K562 (cell line): Measurements from ENCODE around the gene LILRA2. TPM values are rescaled to one million over a fixed set of nuclear protein-coding genes. Genes with fewer than 3 reads are reported as not detected.
"Not testable (repeated sequence)": the region's sequence is repeated elsewhere in the genome, so short reads cannot be mapped to it uniquely, and the experiment has no call there.

ENCODE experiments used
- ATAC-seq: fragments of 200-7000 bp; cut with Tn5 transposase; 3 replicates; pipeline ENCODE4 v1.9.1; 2020; ENCODE audit warnings: moderate library complexity
- BruUV-seq: library from RNA; stranded (reverse); fragments of 400-500 nt; replicated peaks from 2 replicates; lab custom pipeline; 2021; lab: Mats Ljungman, UMichigan
- CTCF ChIA-PET: fragments of 300-600 bp; formaldehyde crosslinking; extraction: SDS; loops from one replicate; lab custom pipeline; 2021; ENCODE audit warnings: low intra/inter-chr PET ratio; lab: Yijun Ruan, JAX
- POLR2A ChIA-PET: fragments of 300-600, 350-650 bp; sonication (Branson Sonifier 250); formaldehyde crosslinking; extraction: SDS; loops from one replicate; lab custom pipeline; 2021; ENCODE audit warnings: antibody characterized with exemption, inconsistent platforms; lab: Yijun Ruan, JAX
- DNase-seq, 4 experiments: peaks; one replicate each; pipeline versions ENCODE4 v3.0.0 to v3.0.0-alpha.2; 2011 to 2018; ENCODE audit warnings: low spot score in 3 of 4, mixed read lengths in 3 of 4; ENCODE audit errors: extremely low read depth in 1 of 4
- FAIRE-seq: peaks from 2 replicates; lab custom pipeline; 2011; peaks lifted over from hg19 to GRCh38; lab: Jason Lieb, UNC
- H2AFZ ChIP-seq: 2 replicates; pipeline ENCODE4 v1.6.0; 2011; ENCODE audit warnings: low read depth, low read length, control low read depth, inconsistent platforms
- H3K27ac ChIP-seq: fragments of 200-600 bp; 3 replicates; pipeline ENCODE4 v1.8.0; 2011; ENCODE audit warnings: low read depth, mild to moderate bottlenecking, control low read depth, inconsistent platforms, low read length, moderate library complexity, mixed read lengths; ENCODE audit errors: extremely low read depth
- H3K27me3 ChIP-seq, 2 experiments: fragments of 300-600 bp in 1 of 2; 2 replicates in 1 of 2; 3 replicates in 1 of 2; pipeline versions ENCODE4 v1.6.0 to v1.8.0; 2011; ENCODE audit warnings: inconsistent platforms in 2 of 2, low read length in 2 of 2, mild to moderate bottlenecking in 1 of 2, mixed read lengths in 1 of 2, moderate library complexity in 1 of 2; ENCODE audit not compliant: control insufficient read depth in 2 of 2, insufficient read depth in 2 of 2
- H3K36me3 ChIP-seq: fragments of 300-600 bp; 3 replicates; pipeline ENCODE4 v1.8.0; 2011; ENCODE audit warnings: mild to moderate bottlenecking, low read length, inconsistent platforms; ENCODE audit not compliant: control insufficient read depth, insufficient read depth
- H3K4me1 ChIP-seq, 2 experiments: fragments of 200-600 bp in 1 of 2; replicated peaks in 1 of 2; 2 replicates in 1 of 2; 3 replicates in 1 of 2; pipeline versions ENCODE4 v1.5.1 to v1.8.0; 2011; ENCODE audit warnings: inconsistent platforms in 2 of 2, low read length in 2 of 2, mild to moderate bottlenecking in 1 of 2, mixed read lengths in 1 of 2, moderate library complexity in 1 of 2; ENCODE audit not compliant: control insufficient read depth in 2 of 2, insufficient read depth in 2 of 2
- H3K4me2 ChIP-seq: 2 replicates; pipeline ENCODE4 v1.6.1; 2011; ENCODE audit warnings: low read length, control low read depth, inconsistent platforms, mixed read lengths; ENCODE audit not compliant: insufficient read depth
- H3K4me3 ChIP-seq: fragments of 200-600 bp; sonication (generic), shearing (Covaris generic); 2 replicates; pipeline ENCODE4 v1.5.1; 2016; ENCODE audit warnings: control low read depth, inconsistent platforms
- H3K79me2 ChIP-seq: fragments of 200-600 bp; 3 replicates; pipeline ENCODE4 v1.8.0; 2011; ENCODE audit warnings: low read length, inconsistent platforms; ENCODE audit not compliant: control insufficient read depth, insufficient read depth
- H3K9ac ChIP-seq, 2 experiments: 2 replicates each; pipeline versions ENCODE4 v1.6.0 to v1.6.1; 2011; ENCODE audit warnings: low read depth in 2 of 2, low read length in 2 of 2, control low read depth in 1 of 2, inconsistent platforms in 1 of 2, mild to moderate bottlenecking in 1 of 2, mixed read lengths in 1 of 2; ENCODE audit not compliant: insufficient read depth in 1 of 2
- H3K9me1 ChIP-seq: one replicate; pipeline ENCODE4 v1.6.0; 2011; ENCODE audit warnings: inconsistent platforms, mild to moderate bottlenecking, low read length, moderate library complexity; ENCODE audit not compliant: control insufficient read depth, insufficient read depth
- H3K9me3 ChIP-seq: replicated peaks from 2 replicates; pipeline ENCODE4 v1.5.1; 2011; ENCODE audit warnings: low read depth, low read length, inconsistent platforms; ENCODE audit not compliant: control insufficient read depth, insufficient read depth
- H4K20me1 ChIP-seq: replicated peaks from 2 replicates; pipeline ENCODE4 v1.6.1; 2011; ENCODE audit warnings: low read length, inconsistent platforms, mixed read lengths; ENCODE audit not compliant: control insufficient read depth, insufficient read depth
- ETV1 ChIP-seq: fragments of 450-650 bp; conservative IDR thresholded peaks from 2 replicates; pipeline ENCODE4 v1.6.1; 2016; ENCODE audit warnings: missing genetic modification characterization, control low read depth, low read depth, missing compliant biosample characterization
- MXI1 ChIP-seq: IDR thresholded peaks from 2 replicates; pipeline ENCODE4 v1.6.1; 2011; ENCODE audit warnings: low read depth, mild to moderate bottlenecking, improper control_type of control experiment, low read length
- ZBTB7A ChIP-seq: IDR thresholded peaks from 2 replicates; pipeline ENCODE4 v1.6.1; 2011; ENCODE audit warnings: low read depth, mild to moderate bottlenecking, low read length, moderate library complexity, borderline replicate concordance; ENCODE audit not compliant: control insufficient read depth
- WGBS: fragments of 100-300 bp; shearing (Covaris generic); methylation state at CpG from one replicate; pipeline ENCODE4 v1.1.6; 2016; ENCODE audit warnings: low coverage, mixed read lengths; ENCODE audit not compliant: insufficient coverage; ENCODE audit errors: missing lambda C conversion rate; 5-methylcytosine and 5-hydroxymethylcytosine counted together
- in situ Hi-C: fragments of 300-500 bp; cut with MboI; formaldehyde crosslinking; loops from 4 replicates; pipeline ENCODE4 v1.15.0; 2018; ENCODE audit warnings: inconsistent platforms, mixed read lengths
- intact Hi-C: fragments of 100-400 bp; cut with micrococcal nuclease; formaldehyde crosslinking; loops from 2 replicates; pipeline ENCODE4 v1.14.2; 2022
- polyA plus RNA-seq, 8 experiments: library from polyadenylated mRNA; depleted of rRNA in 4 of 8; stranded (reverse) in 5 of 8; unstranded in 3 of 8; fragments of >200 nt; fragmentation: Nextera tagmentation in 2 of 8; fragmentation: Illumina TruSeq in 1 of 8; extraction: Ambion mirVana in 2 of 8; extraction: Trizol in 1 of 8; gene quantifications; 2 replicates each; pipeline versions ENCODE4 v1.2.1 to v1.2.3, GENCODE V29; 2011 to 2014; ENCODE audit warnings: inconsistent platforms in 1 of 8, missing spikeins in 1 of 8
- total RNA-seq, 7 experiments: library from RNA; depleted of rRNA in 6 of 7; stranded (reverse); fragments of >200 nt in 6 of 7; fragmentation: Illumina TruSeq in 2 of 7; extraction: Trizol in 2 of 7; gene quantifications; 2 replicates each; pipeline versions ENCODE4 v1.2.1 to v1.2.3, GENCODE V29; 2011 to 2021; ENCODE audit warnings: low replicate concordance in 1 of 7
- TF ChIP-seq, protein P1 (sequence below): sonication (generic); formaldehyde crosslinking; IDR thresholded peaks from 2 replicates; pipeline ENCODE4 v1.8.0; 2022; ENCODE audit warnings: mild to moderate bottlenecking, missing genetic modification reagents
- TF ChIP-seq, protein P2 (sequence below): IDR thresholded peaks from 2 replicates; pipeline ENCODE4 v1.6.1; 2012; ENCODE audit warnings: low read depth, low read length, improper control_type of control experiment, borderline replicate concordance

LILRA2 gene
- total and polyA plus RNA-seq, 9 of the 15 experiments (the other 6 are each of a cell fraction or from before 2014, with no cell fraction given): 0.32 to 2.1 (median 0.96) TPM

DNA sequence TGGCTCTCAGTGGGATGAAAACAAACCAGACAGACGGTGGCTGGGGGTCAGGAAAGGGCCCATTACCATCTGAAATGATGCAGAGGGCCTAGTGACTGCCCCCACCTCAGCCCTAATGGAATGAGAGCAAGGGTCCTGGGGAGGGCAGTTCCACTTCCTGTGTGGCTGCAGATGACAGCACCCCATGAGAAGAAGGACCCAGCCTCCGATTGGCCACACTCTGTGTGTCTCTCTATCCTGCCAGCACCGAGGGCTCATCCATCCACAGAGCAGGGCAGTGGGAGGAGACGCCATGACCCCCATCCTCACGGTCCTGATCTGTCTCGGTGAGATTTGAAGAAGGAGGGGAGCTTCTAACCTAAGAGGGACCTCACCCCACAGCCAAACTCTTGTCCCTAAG lies 57.2 kb downstream of the LILRA2 start:
- FAIRE-seq: no peak
- ATAC-seq: no peak
- Histone ChIP-seq H2AFZ (no peak overlapping the region), H3K9me3 (no peaks in the 10 kb centered on the region), H4K20me1 (no peaks in the 10 kb centered on the region), H3K4me2 (no peak overlapping the region), H3K79me2 (no peaks in the 10 kb centered on the region), H3K4me1 (no peaks in the 10 kb centered on the region), H3K9me1 (no peaks in the 10 kb centered on the region), H3K9ac (no peak overlapping the region), H3K27ac (no peak overlapping the region), H3K27me3 (peaks cover 3 to 36% of the 10 kb centered on the region in 2 experiments; a peak in 3 of 5 replicates), H3K4me3 (no peak overlapping the region), H3K36me3 (no peaks in the 10 kb centered on the region)
- no peak for DNase-seq
- CTCF ChIA-PET: no interaction called here
- intact Hi-C loops: no loop called here
- no TSS peak for BruUV-seq
- in situ Hi-C loops: loop anchor here (5.0 kb wide), 1 partner anchor 348 kb away; the partner anchor contains the start of gene LILRB2
- POLR2A ChIA-PET: no interaction called here
- 0% methylated on average over 5 of the region's 6 CpGs for WGBS
- TF ChIP-seq, protein P1, sequence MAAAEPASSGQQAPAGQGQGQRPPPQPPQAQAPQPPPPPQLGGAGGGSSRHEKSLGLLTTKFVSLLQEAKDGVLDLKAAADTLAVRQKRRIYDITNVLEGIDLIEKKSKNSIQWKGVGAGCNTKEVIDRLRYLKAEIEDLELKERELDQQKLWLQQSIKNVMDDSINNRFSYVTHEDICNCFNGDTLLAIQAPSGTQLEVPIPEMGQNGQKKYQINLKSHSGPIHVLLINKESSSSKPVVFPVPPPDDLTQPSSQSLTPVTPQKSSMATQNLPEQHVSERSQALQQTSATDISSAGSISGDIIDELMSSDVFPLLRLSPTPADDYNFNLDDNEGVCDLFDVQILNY (CRISPR knock-in tag): no peak
- TF ChIP-seq, protein P2, sequence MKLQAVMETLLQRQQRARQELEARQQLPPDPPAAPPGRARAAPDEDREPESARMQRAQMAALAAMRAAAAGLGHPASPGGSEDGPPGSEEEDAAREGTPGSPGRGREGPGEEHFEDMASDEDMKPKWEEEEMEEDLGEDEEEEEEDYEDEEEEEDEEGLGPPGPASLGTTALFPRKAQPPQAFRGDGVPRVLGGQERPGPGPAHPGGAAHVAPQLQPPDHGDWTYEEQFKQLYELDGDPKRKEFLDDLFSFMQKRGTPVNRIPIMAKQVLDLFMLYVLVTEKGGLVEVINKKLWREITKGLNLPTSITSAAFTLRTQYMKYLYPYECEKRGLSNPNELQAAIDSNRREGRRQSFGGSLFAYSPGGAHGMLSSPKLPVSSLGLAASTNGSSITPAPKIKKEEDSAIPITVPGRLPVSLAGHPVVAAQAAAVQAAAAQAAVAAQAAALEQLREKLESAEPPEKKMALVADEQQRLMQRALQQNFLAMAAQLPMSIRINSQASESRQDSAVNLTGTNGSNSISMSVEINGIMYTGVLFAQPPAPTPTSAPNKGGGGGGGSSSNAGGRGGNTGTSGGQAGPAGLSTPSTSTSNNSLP: no peak
- TF ChIP-seq MXI1 (no peak), ZBTB7A (no peak), ETV1 (tag) (no peak)

DNA sequence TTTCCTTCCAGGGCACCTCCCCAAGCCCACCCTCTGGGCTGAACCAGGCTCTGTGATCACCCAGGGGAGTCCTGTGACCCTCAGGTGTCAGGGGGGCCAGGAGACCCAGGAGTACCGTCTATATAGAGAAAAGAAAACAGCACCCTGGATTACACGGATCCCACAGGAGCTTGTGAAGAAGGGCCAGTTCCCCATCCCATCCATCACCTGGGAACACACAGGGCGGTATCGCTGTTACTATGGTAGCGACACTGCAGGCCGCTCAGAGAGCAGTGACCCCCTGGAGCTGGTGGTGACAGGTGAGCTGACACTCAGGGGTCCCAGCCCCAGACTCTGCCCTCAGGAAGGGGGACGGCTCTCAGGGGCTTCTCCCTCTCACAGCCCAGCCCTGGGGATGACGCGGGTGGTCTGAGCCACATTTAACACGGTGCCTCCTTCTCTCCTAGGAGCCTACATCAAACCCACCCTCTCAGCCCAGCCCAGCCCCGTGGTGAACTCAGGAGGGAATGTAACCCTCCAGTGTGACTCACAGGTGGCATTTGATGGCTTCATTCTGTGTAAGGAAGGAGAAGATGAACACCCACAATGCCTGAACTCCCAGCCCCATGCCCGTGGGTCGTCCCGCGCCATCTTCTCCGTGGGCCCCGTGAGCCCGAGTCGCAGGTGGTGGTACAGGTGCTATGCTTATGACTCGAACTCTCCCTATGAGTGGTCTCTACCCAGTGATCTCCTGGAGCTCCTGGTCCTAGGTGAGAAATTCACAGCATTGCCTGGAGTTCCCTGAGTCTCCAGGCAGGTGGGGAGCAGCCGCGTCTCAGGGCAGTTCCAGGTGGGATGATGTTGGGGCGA lies 58.1 kb downstream of the LILRA2 start:
- FAIRE-seq, H2AFZ ChIP-seq, H3K9me1 ChIP-seq, H3K9ac ChIP-seq, H4K20me1 ChIP-seq, DNase-seq, ATAC-seq, intact Hi-C loops, BruUV-seq, H3K4me1 ChIP-seq, H3K27ac ChIP-seq, H3K4me3 ChIP-seq, POLR2A ChIA-PET, H3K9me3 ChIP-seq, CTCF ChIA-PET, H3K4me2 ChIP-seq, H3K79me2 ChIP-seq, H3K36me3 ChIP-seq: not testable (repeated sequence)
- in situ Hi-C loops: loop anchor here (5.0 kb wide), 1 partner anchor 349 kb away; the partner anchor contains the start of gene LILRB2
- under 1% methylated on average over 19 of the region's 23 CpGs for WGBS
- H3K27me3 ChIP-seq: peaks cover 3 to 36% of the 10 kb centered on the region in 2 experiments; a peak in 3 of 5 replicates
